Activated CD8-positive, alpha-beta memory T cell treated with anti-CD3 and anti-CD28 coated beads for 1 hour (primary cell): ENCODE results near the gene USB1.

Experiments used
- DNase-seq, 2 donors: peaks; one replicate each; pipeline ENCODE4 v3.0.0-alpha.2; 2020; ENCODE audit warnings: low read depth in 1 of 2; ENCODE audit errors: extremely low read depth in 1 of 2

Gene USB1

DNA sequence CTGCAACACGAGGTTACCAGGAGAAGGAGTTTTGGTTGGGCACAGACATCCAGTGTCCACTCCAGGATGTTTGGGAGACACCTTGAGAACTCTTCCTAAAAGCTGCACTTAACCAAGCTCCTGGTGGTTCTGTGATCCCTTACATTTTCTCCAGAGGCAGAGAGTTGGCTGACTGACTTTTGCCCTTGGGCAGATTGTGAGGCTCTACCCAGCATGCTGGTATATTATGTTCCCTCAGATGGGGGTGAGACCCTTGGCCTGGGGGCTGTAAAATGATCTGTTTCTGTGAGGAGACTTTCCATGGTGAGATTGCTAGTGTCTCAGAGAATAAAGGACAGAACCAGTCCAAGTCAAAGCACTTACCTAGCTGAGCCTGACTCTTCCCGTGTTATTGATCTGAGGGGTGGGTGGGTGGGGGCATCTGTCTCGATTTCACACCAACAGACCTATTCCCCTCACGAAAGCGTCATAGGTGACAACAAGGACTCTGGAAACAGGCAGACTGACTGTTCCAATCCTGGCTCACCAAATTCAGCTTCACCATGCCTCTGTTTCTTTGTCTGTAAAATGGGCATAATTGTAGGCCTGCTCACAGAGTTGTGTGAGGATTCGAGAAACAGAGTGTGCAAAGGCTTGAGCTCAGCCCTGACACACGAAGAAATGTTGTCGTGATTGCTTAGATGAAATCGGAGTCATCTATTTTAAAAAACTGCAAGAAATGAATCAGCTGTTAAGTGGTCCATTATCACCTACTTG, 12.2 kb downstream of the USB1 start:
- DNase-seq: no peak

- no peak for DNase-seq
These were observed 15.7 kb downstream of the USB1 start for GRCh38 chr16:58016840-58017446.

DNA sequence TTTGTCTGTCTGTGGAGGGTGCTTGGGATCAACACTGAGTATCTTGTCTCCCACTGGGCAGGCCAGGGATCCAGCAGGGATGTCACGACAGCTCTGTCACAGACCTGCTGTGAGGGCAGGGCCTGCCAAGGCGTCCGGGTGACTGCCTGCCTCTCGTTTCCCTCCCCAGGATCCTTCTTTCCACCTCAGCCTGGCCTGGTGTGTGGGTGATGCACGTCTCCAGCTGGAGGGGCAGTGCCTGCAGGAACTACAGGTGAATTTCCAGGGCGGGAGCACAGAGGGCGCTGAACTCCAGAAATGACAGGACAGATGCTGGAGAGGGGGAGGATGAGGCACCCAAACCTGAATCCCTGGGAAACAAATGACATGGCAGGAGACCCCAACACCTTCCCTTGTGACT, 17.6 kb downstream of the USB1 start:
- DNase-seq: no peak

GRCh38 chr16:58019866-58020538, 18.8 kb downstream of the USB1 start:
- no peak for DNase-seq

GRCh38 chr16:58020628-58021521, 19.7 kb downstream of the USB1 start:
- peak in 1 of 2 donors; percentile 44 for DNase-seq

DNA sequence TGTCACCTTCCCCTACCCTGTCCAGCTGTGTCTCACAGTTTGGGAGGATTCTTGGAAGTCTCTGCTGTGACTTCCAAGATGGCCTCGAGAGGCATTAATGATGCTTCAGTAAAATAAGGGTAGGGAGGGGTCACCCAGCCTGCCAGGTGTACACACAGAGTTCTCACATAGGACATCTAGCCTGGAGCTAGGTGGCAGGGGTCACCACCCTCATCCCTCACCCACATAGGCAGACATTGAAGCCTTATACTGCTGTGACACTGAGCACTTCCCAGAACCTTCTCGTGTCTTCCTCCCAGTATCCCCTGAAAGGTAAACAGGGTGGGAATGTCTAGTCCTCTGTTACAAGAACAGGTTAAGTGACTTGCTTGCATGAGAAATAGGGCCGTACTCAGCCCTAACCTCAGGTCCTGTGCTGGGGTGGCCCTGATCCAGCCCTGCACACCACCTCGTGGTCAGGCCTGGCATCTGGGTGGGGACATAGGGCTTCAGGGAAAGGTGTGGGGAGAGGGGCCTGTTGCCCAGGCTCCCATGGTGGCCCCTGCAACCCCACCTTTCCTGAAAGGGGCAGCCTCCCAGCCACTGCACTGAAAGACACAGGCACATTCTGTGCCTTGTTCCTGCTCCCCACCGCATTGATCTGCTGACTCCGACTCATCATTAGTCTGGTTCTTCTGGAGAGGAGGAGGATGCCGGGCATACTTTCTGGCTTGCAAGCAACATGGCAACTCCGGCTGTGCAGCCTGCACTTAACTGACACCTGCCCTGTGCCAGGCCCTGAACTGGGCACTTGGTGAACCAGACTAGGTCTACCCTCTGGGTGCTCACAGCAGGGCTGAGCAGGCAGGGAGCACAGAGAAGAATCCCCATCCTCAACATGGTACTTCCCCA, 20.7 kb downstream of the USB1 start:
- DNase-seq: no peak

GRCh38 chr16:58022601-58023371, 21.6 kb downstream of the USB1 start:
- DNase-seq: no peak

GRCh38 chr16:58024486-58025350, 23.5 kb downstream of the USB1 start:
- DNase-seq: no peak

DNA sequence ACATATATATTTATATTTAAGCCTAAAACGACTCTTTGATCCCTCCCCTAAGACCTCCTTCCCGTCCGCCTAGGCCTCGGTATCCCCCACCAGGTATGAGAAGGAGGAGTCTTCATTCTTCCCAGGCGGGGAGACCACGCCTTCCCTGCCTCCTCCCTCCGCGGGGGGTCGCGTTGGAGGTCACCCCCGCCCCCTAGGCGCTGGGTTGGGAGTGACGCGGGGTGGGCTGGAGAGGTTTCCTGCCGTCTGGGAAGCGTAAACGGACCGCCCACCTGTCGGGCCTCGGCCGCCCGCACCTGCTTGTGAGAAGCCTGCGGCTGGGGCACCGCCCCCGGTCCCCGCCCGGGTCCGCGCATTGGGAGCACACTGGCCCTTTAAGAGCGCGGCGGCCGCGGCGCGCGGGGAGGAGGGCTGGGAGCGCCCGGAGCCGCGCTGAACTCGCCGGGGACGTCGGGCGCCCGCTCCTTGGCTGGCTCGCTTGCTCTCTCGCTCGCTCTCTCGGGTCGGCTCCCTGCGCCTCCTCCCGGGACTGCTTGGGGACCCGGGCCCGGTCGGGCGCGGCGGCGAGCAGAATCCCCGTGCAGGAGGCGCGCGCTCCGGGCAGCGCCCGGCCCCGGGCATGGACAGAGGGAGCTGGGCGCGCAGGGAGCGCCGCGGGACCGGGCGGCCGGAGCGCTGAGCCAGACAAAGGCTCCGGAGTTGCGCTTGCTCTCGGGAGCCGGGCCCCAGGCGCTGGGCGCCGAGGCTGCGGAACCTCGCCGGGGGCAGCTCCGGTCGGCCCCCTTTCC, 24.3 kb downstream of the USB1 start, which contains the start of gene MMP15:
Gene MMP15, plus strand, starts transcription at position 404 of the 788 bp plus-strand sequence. CDS start 597 bp downstream, outside the sequence.
- peak in 1 of 2 donors; percentile 44 for DNase-seq

GRCh38 chr16:58026139-58026704, 25.0 kb downstream of the USB1 start:
- DNase-seq: no peak

- no peak for DNase-seq
These were observed 25.5 kb downstream of the USB1 start for GRCh38 chr16:58026705-58027160.

- no peak for DNase-seq
These were observed 26.1 kb downstream of the USB1 start for GRCh38 chr16:58027161-58027915.

- no peak for DNase-seq
These were observed 26.8 kb downstream of the USB1 start for GRCh38 chr16:58027916-58028455.

DNA sequence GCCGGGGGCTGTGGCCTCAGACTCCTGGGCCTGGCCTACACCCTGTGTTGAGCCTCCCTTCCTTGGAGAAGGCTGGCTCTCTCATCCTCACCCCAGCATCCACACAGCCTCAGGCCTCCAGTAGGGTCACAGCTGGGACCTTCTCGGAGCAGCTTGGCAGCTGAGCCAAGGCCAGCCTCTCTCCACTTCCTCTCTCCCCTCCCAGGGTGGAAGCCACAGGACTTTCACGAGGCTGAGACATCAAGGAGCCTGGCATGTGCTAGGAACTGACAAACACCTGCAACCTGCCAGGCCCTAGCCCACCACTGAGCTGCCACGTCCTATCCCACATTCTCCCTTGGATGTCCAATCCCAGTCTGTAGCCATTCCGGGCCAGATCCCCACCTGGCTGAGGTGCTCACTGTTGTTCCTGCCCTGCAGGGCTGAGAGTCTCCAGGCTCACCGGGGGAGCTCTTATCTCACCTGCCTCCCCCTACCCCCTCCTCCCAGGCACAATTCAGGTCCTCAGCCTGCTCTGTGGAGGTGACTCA, 27.4 kb downstream of the USB1 start:
- DNase-seq: no peak

DNA sequence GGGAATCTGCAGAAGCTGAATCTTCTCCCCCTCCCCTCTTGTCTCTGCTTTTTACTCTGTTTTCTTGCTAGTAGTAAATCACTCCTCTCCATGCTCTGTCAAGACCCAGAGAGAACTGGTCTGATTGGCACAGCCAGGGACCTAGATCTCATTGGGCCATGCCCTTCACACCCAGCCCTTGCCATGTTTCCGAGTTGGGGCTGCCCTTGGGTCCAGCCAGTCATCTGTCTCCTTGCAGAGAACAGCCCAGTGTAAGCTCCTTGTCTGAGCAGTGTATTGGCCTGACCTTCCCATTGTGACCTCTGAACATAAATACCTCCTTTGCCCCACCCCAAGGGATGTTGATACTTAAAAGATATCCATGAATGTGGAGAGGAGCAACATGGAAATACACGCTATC, 28.2 kb downstream of the USB1 start:
- no peak for DNase-seq
